ENCODE results near the gene IGSF23.
A peak's percentile ranks its signal among the peaks of the same experiment; 100 is the strongest.

Gene IGSF23

DNA sequence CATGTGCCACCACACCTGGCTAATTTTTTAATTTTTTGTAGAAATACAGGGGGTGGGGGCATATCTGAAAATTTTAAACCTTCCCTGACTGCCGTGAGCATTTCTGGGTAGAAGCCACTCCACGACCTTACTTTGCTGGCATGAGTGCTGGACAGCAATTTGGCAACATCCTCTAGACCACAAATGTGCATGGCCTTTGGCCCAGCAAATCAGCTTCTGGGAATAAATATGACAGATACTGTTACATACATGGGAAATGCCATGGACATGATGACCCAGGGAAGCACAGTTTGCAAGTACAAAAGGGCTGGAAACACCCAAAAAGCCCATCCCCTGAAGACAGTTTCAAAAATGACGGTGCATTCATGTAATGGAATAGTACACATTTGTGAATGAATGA lies 27.2 kb downstream of the IGSF23 start:
- DNase-seq (ENCODE audit: low read depth in 2 of 2), result no peak

DNA sequence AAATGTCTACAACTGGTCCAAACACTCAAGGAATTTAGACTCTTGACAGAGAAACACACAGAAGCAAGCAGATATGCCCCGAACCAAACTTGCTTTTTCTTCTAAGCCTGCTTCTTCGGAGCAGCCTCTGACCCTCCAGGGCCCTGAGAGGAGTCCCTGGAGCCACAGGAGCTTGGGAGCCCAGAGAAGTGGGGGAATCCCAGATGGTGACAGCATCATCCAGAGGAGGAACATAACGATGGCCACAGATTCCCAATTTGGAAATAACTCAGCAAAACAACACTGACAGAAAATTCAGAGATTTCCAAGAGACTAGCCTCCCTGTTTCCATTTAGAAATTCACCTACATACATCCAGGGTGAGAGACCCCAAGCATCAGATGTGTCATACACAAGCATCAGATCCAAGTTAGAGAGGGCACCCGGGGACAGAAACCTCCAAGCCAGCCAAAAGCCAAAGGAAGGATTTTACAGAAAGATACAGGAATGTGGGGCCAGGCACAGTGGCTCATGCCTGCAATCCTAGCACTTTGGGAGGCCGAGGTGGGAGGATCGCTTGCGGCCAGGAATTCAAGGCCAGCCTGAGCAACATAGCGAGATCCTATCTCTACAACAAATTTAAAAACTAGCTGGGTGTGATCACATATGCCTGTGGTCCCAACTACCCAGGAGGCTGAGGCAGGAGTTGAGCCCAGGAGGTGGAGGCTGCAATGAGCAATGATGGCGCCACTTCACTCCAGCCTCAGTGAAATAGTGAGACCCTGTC lies 28.3 kb downstream of the IGSF23 start:
- DNase-seq (ENCODE audit: low read depth in 2 of 2), result no peak

DNA sequence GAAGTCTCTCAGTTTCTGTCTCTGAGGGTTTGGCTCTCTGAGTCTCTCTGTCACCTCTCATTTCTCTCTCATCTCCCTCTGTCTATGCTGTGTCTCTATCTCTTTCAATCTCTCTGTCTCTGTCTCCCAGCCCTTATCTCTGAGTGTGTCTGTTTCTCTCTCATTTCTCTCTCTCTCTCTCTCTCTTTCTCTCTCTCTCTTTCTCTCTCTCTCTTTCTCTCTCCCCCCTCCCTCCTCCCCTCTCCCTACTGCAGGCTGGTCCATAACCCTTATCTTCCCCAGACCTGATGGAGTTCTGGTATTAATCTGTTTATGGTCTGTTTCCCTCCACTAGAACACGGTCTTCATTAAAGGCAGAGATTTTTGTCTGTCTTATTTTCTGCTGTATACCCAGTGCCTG lies 29.0 kb downstream of the IGSF23 start:
- DNase-seq (ENCODE audit: low read depth in 2 of 2), result no peak

DNA sequence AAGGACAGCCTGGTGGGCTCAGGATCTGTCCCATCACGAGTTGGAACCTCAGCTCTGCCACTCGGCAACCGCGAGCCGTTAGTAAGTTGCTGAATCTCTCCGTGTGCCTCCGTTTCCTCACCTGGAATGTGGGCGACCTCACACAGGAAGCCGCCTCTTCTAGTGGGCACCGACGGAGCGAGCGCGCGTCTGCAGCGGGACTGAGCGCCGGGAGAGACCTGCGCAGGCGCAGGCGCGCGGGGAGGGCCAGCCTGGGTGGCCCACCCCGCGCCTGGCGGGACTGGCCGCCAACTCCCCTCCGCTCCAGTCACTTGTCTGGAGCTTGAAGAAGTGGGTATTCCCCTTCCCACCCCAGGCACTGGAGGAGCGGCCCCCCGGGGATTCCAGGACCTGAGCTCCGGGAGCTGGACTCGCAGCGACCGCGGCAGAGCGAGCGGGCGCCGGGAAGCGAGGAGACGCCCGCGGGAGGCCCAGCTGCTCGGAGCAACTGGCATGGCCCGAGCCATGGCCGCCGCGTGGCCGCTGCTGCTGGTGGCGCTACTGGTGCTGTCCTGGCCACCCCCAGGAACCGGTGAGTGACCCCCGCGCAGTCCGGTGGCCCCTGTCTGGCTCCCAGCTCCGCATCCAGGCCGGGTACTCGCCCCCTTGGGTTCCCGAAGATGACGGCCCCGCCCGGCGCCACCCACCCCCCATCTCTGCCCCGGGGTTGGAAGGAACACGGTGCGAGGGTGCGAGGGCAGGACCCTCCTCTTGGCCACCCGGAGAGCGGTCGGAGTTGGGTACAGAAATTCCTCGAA lies 30.4 kb downstream of the IGSF23 start, which contains the start of gene PVR:
TSS of gene PVR (plus strand) at position 306 of the 797 bp plus-strand sequence. CDS start at position 493, 187 bp downstream.
- DNase-seq (ENCODE audit: low read depth in 2 of 2), result peak; percentile 8 to 50

DNA sequence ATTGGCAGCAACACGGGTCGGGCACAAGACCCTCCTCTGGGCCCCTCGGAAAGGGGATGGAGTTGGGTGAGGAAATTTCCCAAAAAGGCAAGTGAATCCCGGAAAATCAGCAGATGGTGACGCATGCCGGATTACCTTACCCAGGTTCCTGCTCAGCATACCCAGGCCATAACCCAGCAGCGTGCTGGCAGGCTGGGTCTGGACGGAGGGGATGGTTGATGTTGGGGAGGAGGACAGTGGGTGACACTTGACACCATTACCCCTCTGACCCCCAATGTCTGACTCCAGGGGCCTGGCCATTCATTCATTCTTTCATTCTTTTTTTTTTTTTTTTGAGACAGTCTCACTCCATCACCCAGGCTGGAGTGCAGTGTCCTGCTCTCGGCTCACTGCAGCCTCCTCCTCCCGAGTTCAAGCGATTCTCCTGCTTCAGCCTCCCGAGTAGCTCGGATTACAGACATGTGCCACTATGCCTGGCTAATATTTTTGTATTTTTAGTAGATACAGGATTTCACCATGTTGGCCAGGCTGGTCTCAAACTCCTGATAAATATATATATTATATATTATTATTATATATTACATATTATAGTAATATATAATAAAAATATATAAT lies 31.1 kb downstream of the IGSF23 start:
- no peak for DNase-seq (ENCODE audit: low read depth in 2 of 2)

DNA sequence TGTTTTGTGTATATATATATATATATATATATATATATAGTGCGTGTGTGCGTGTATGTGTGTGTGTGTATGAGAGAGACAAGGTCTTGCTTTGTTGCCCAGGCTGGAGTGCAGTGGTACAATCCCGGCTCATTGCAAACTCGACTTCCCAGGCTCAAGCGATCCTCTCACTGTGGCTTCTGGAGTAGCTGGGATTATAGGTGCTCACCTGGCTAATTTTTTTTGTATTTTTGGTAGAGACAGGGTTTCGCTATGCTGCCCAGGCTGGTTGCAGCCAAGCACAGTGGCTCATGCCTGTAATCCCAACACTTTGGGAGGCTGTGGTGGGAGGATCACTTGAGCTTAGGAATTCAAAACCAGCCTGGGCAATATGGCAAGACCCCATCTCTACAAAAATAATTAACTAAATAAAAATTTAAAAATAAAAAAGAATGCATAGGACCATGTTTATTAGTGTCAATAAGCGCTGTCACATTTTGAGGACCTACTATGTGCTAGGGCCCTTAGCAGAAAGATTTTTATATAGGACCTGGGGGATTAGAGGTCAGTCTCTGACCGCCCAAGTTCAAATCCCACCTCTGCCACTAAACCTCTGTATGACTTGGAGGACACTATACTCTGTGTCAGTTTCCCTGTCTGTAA lies 32.2 kb downstream of the IGSF23 start:
- DNase-seq (ENCODE audit: low read depth in 2 of 2), result no peak

DNA sequence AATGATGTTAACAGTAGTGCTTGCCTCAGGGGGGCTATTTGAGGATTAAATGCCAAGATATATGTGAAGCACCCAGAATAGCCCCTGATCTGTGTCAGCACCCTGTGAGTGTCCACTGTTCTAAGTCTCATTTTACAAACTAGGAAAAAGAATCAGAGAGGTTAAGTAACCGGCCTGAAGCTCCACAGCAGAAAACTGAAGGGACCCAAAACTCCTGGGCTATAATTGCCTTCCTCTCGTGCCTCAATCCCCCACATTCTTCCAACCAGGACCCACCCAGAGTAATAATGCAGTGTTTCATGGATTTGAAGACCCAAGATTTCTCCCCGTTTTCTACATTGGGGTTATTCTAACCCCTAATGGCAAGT lies 32.7 kb downstream of the IGSF23 start:
- DNase-seq (ENCODE audit: low read depth in 2 of 2), result no peak

DNA sequence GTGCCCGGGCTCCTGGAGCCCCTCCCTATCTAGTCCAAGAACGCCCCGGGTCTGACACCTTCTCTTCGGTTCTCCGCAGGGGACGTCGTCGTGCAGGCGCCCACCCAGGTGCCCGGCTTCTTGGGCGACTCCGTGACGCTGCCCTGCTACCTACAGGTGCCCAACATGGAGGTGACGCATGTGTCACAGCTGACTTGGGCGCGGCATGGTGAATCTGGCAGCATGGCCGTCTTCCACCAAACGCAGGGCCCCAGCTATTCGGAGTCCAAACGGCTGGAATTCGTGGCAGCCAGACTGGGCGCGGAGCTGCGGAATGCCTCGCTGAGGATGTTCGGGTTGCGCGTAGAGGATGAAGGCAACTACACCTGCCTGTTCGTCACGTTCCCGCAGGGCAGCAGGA lies 33.8 kb downstream of the IGSF23 start:
- DNase-seq (ENCODE audit: low read depth in 2 of 2), result no peak

DNA sequence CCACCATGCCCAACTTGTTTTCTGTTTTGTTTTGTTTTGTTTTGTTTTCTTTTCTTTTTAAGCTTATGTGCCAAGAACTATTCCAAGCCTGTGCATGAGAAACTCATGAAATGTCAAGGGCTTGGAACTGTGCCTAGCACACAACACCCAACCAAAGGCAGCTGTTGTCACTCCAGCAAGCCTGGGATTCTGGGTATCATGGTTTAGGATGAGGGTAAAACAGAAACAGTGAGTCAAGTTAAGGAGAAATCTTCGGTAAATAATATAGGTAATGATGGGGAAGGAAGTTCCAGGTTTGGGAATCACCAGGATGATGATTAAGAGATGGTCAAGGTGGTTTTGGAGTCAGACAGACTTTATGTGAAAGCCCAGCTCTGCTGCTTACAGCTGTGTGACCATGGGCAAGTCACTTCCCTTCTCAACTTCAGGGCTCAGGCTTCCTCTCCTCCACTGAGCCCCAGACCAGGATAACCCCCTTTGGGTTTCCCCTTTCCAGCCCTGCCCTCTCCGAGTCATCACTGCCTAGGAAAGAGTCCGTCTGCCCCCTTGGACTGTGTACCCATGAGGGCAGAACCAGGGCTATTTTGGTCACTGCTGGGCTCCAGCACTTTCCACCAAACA lies 35.4 kb downstream of the IGSF23 start:
- DNase-seq (ENCODE audit: low read depth in 2 of 2), result no peak

DNA sequence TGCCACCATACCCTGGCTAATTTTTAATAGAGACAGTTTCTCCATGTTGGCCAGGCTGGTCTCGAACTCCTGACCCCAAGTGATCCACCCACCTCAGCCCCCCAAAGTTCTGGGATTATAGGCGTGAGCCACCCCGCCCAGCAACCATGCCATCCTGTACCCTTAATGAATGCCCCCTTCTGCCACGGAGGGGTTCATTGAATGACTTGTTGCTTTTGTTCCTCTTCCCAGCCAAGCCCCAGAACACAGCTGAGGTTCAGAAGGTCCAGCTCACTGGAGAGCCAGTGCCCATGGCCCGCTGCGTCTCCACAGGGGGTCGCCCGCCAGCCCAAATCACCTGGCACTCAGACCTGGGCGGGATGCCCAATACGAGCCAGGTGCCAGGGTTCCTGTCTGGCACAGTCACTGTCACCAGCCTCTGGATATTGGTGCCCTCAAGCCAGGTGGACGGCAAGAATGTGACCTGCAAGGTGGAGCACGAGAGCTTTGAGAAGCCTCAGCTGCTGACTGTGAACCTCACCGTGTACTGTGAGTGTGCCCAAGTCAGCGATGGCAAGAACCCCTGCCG lies 36.3 kb downstream of the IGSF23 start:
- no peak for DNase-seq (ENCODE audit: low read depth in 2 of 2)

DNA sequence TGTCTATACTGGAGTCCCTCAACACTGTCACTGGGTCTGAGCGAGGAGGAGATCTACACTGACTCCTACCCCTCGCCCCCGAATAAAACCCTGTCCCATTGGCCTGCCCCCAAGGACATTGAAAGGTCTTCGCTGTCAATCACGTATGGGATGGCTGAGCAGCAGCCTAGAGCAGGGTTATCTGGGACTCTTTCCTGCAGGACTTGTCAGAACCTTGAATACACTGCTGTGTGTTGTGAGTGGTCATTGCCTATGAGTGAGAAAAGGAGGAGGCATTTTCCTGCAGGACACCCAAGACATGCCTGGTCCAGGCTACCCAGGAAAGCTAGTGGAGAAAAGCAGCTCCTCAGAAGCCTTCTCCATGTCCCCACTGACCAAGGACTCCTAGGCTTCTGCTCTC lies 40.0 kb downstream of the IGSF23 start:
- no peak for DNase-seq (ENCODE audit: low read depth in 2 of 2)

DNA sequence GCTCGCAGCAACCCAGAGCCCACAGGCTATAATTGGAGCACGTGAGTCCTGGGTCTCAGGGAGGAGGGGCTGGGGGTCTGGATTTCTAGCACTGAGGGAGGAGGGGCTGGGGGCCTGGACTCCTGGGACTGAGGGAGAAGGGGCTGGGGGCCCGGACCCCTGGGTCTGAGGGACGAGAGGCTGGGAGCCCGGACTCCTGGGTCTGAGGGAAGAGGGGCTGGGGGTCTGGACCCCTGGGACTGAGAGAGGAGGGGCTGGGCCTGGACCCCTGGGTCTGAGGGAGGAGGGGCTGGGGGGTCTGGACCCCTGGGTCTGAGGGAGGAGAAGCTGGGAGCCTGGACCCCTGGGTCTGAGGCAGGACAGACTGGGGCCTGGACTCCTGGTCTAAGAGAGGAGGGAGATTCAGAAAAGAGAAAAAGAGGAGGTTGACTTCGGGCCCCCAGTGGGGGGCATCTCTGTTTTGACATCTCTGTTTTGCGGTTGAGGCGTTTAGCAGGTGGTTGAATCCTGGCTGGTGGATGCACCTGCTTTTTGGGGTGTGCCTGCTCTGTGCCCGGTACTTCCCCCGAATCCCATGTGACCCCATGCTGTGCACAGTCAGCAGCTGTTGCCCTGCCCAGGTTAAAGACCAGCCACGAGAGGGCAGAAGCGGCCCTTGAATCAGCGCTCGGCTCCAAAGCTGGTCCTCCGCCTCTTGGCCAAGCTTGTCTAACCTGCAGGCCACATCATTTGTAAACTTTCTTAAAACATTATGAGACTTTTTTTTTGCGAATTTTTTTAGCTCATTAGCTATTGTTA lies 40.8 kb downstream of the IGSF23 start:
- peak; percentile 36 to 66 for DNase-seq (ENCODE audit: low read depth in 2 of 2)

DNA sequence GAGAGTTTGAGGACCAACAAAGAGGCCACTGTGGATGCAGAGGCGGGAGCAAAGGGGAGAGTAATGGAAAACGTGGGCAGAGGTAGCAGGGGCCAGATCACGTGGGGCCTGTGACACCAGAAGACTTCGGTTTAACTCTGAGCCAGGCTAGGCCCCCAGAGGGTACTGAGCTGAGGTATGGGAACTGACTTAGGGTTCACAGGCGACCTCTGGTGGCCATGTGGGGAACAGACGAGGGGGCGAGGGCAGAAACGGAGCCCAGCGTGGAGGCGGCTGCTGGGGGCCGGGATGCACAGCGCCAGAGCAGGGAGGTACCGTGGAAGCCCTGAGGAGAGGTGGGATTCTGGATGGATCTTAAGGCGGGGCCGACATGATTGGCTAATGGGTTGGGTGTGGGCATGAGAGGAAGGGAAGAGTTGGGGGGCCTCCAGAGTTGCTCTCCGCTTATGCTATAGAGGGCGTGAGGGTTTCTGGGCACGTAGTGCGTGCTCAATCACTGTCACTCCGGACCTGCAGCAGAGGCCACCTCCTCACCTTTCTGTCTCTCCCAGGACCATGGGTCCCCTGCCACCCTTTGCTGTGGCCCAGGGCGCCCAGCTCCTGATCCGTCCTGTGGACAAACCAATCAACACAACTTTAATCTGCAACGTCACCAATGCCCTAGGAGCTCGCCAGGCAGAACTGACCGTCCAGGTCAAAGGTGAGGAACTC lies 44.0 kb downstream of the IGSF23 start:
- DNase-seq (ENCODE audit: low read depth in 2 of 2), result peak; percentile 47 to 71

DNA sequence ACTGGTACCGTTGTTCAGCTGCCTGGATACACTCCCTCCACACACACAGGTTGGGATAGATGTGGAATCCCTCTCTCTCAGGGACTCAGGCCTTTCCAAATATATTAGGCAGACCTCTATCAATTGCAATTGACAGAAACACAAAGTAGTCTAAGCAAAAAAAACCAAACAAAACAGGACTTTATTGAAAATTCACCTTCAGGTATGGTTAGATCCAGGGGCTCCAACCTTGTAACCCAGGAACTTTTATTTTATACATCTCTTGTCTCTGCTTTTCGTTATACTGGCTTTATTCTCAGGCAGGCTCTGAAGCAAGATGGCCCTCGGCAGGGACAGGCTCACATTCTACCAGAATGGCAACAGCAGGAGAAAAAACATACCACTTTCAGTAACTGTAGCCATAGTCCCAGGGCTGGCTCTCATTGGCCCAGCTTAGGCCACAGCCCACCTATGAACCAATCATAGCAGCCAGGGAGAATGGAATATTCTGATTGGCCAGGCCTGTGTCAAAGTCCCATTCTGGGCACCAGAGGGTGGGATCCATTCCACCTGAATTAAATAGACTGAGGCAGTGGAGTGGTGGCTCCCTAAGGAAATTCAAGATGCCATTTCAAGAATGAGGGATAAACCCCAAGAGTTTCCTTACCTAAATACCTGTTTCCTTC lies 44.8 kb downstream of the IGSF23 start:
- DNase-seq (ENCODE audit: low read depth in 2 of 2), result no peak

DNA sequence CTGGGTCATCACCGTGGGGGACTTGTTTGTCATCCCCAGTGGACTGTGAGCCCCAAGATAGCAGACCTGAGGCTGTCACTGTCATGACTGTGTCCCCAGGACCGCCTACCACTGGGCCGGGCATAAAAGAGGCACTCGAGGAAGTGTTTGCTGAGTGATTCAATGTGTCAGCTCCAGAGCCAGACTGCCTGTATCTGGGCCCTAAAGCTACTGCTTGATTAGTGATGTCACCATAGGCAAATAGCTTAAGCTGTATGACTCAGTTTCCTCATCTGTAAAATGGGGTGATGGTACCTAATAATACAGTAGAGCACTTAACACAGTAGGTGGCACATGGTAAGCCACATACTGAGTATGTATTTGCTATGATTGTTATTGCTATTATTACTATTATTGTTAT lies 46.7 kb downstream of the IGSF23 start:
- no peak for DNase-seq (ENCODE audit: low read depth in 2 of 2)

DNA sequence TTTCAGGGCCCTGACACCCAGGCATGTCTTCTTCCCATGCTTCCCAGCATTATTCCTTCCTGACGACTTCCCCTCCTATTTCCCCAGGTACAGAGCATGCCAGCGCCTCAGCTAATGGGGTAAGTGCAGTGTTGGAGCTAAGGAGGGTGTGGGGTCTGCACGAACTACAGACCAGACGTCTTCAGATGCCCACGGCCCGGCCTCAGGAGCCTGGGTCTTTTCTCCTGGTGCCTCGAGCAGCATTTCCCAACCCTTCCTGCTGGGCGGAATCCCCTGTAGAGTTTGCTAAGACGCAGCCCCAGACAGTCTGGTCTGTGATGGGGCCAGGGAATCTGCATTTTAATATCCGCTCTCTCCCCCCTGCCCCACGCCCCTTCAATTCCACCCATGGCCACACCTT lies 47.8 kb downstream of the IGSF23 start:
- DNase-seq (ENCODE audit: low read depth in 2 of 2), result no peak

DNA sequence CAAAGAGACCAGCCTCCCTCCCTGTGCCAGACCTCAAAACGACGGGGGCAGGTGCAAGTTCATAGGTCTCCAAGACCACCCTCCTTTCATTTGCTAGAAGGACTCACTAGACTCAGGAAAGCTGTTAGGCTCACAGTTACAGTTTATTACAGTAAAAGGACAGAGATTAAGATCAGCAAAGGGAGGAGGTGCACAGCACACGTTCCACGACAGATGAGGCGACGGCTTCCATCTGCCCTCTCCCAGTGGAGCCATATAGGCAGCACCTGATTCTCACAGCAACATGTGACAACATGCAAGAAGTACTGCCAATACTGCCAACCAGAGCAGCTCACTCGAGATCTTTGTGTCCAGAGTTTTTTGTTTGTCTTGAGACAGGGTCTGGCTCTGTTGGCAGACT lies 48.5 kb downstream of the IGSF23 start:
- DNase-seq (ENCODE audit: low read depth in 2 of 2), result no peak

DNA sequence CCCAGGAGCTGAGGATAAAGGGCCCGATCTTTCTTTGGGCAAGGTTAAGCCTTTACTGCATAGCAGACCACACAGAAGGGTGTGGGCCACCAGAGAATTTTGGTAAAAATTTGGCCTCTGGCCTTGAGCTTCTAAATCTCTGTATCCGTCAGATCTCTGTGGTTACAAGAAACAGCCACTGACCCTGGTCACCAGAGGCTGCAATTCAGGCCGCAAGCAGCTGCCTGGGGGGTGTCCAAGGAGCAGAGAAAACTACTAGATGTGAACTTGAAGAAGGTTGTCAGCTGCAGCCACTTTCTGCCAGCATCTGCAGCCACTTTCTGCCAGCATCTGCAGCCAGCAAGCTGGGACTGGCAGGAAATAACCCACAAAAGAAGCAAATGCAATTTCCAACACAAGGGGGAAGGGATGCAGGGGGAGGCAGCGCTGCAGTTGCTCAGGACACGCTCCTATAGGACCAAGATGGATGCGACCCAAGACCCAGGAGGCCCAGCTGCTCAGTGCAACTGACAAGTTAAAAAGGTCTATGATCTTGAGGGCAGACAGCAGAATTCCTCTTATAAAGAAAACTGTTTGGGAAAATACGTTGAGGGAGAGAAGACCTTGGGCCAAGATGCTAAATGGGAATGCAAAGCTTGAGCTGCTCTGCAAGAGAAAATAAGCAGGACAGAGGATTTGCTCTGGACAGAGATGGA lies 49.5 kb downstream of the IGSF23 start:
- no peak for DNase-seq (ENCODE audit: low read depth in 2 of 2)

DNA sequence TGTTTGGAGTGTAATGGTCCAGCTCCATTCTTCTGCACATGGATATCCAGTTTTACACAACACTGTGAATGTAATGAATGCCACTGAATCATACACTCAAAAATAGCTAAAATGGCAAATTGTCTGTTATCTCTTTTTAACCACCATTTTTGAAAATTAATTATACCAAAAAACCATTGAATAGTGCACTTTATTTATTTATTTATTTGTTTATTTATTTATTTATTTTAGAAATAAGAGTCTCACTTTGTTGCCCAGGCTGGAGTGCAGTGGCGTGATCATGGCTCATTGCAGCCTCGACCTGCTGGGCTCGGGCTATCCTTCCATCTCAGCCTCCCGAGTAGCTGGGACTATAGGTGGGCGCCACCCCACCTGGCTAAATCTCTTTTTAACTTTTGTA lies 50.6 kb downstream of the IGSF23 start:
- no peak for DNase-seq (ENCODE audit: low read depth in 2 of 2)

All from stimulated activated CD4-positive, alpha-beta T cell treated with anti-CD3 and anti-CD28 coated beads, Interleukin-12 subunit alpha, Interleukin-12 subunit beta, amount 100 ng/mL, for 24 hours (primary cell).